K562 (cell line): Measurements from ENCODE around the gene ZNF426. TPM values are rescaled to one million over a fixed set of nuclear protein-coding genes. Genes with fewer than 3 reads are reported as not detected.

ENCODE experiments used
- ATAC-seq: fragments of 200-7000 bp; cut with Tn5 transposase; 3 replicates; pipeline ENCODE4 v1.9.1; 2020; ENCODE audit warnings: moderate library complexity
- BruUV-seq: library from RNA; stranded (reverse); fragments of 400-500 nt; replicated peaks from 2 replicates; lab custom pipeline; 2021; lab: Mats Ljungman, UMichigan
- CTCF ChIA-PET: fragments of 300-600 bp; formaldehyde crosslinking; extraction: SDS; loops from one replicate; lab custom pipeline; 2021; ENCODE audit warnings: low intra/inter-chr PET ratio; lab: Yijun Ruan, JAX
- POLR2A ChIA-PET: fragments of 300-600, 350-650 bp; sonication (Branson Sonifier 250); formaldehyde crosslinking; extraction: SDS; loops from one replicate; lab custom pipeline; 2021; ENCODE audit warnings: antibody characterized with exemption, inconsistent platforms; lab: Yijun Ruan, JAX
- DNase-seq, 4 experiments: peaks; one replicate each; pipeline versions ENCODE4 v3.0.0 to v3.0.0-alpha.2; 2011 to 2018; ENCODE audit warnings: low spot score in 3 of 4, mixed read lengths in 3 of 4; ENCODE audit errors: extremely low read depth in 1 of 4
- FAIRE-seq: peaks from 2 replicates; lab custom pipeline; 2011; peaks lifted over from hg19 to GRCh38; lab: Jason Lieb, UNC
- H2AFZ ChIP-seq: 2 replicates; pipeline ENCODE4 v1.6.0; 2011; ENCODE audit warnings: low read depth, low read length, control low read depth, inconsistent platforms
- H3K27ac ChIP-seq: fragments of 200-600 bp; 3 replicates; pipeline ENCODE4 v1.8.0; 2011; ENCODE audit warnings: low read depth, mild to moderate bottlenecking, control low read depth, inconsistent platforms, low read length, moderate library complexity, mixed read lengths; ENCODE audit errors: extremely low read depth
- H3K27me3 ChIP-seq, 2 experiments: fragments of 300-600 bp in 1 of 2; 2 replicates in 1 of 2; 3 replicates in 1 of 2; pipeline versions ENCODE4 v1.6.0 to v1.8.0; 2011; ENCODE audit warnings: inconsistent platforms in 2 of 2, low read length in 2 of 2, mild to moderate bottlenecking in 1 of 2, mixed read lengths in 1 of 2, moderate library complexity in 1 of 2; ENCODE audit not compliant: control insufficient read depth in 2 of 2, insufficient read depth in 2 of 2
- H3K36me3 ChIP-seq: fragments of 300-600 bp; 3 replicates; pipeline ENCODE4 v1.8.0; 2011; ENCODE audit warnings: mild to moderate bottlenecking, low read length, inconsistent platforms; ENCODE audit not compliant: control insufficient read depth, insufficient read depth
- H3K4me1 ChIP-seq, 2 experiments: fragments of 200-600 bp in 1 of 2; replicated peaks in 1 of 2; 2 replicates in 1 of 2; 3 replicates in 1 of 2; pipeline versions ENCODE4 v1.5.1 to v1.8.0; 2011; ENCODE audit warnings: inconsistent platforms in 2 of 2, low read length in 2 of 2, mild to moderate bottlenecking in 1 of 2, mixed read lengths in 1 of 2, moderate library complexity in 1 of 2; ENCODE audit not compliant: control insufficient read depth in 2 of 2, insufficient read depth in 2 of 2
- H3K4me2 ChIP-seq: 2 replicates; pipeline ENCODE4 v1.6.1; 2011; ENCODE audit warnings: low read length, control low read depth, inconsistent platforms, mixed read lengths; ENCODE audit not compliant: insufficient read depth
- H3K4me3 ChIP-seq: fragments of 200-600 bp; sonication (generic), shearing (Covaris generic); 2 replicates; pipeline ENCODE4 v1.5.1; 2016; ENCODE audit warnings: control low read depth, inconsistent platforms
- H3K79me2 ChIP-seq: fragments of 200-600 bp; 3 replicates; pipeline ENCODE4 v1.8.0; 2011; ENCODE audit warnings: low read length, inconsistent platforms; ENCODE audit not compliant: control insufficient read depth, insufficient read depth
- H3K9ac ChIP-seq, 2 experiments: 2 replicates each; pipeline versions ENCODE4 v1.6.0 to v1.6.1; 2011; ENCODE audit warnings: low read depth in 2 of 2, low read length in 2 of 2, control low read depth in 1 of 2, inconsistent platforms in 1 of 2, mild to moderate bottlenecking in 1 of 2, mixed read lengths in 1 of 2; ENCODE audit not compliant: insufficient read depth in 1 of 2
- H3K9me1 ChIP-seq: one replicate; pipeline ENCODE4 v1.6.0; 2011; ENCODE audit warnings: inconsistent platforms, mild to moderate bottlenecking, low read length, moderate library complexity; ENCODE audit not compliant: control insufficient read depth, insufficient read depth
- H3K9me3 ChIP-seq: replicated peaks from 2 replicates; pipeline ENCODE4 v1.5.1; 2011; ENCODE audit warnings: low read depth, low read length, inconsistent platforms; ENCODE audit not compliant: control insufficient read depth, insufficient read depth
- H4K20me1 ChIP-seq: replicated peaks from 2 replicates; pipeline ENCODE4 v1.6.1; 2011; ENCODE audit warnings: low read length, inconsistent platforms, mixed read lengths; ENCODE audit not compliant: control insufficient read depth, insufficient read depth
- CBX3 ChIP-seq, 2 experiments: IDR thresholded peaks; 1 replicate in 1 of 2; 2 replicates in 1 of 2; pipeline ENCODE4 v1.6.1; 2012; ENCODE audit warnings: inconsistent platforms in 2 of 2, low read length in 2 of 2, borderline replicate concordance in 1 of 2, control low read depth in 1 of 2
- CBX5 ChIP-seq: IDR thresholded peaks from 2 replicates; pipeline ENCODE4 v1.6.1; 2014; ENCODE audit warnings: low read depth, borderline replicate concordance
- CTCFL ChIP-seq: IDR thresholded peaks from 2 replicates; pipeline ENCODE4 v1.6.1; 2011; ENCODE audit warnings: borderline replicate concordance, low read depth, mild to moderate bottlenecking, moderate library complexity, low read length; ENCODE audit not compliant: insufficient read depth, poor library complexity, severe bottlenecking
- GTF2B ChIP-seq: IDR thresholded peaks from 2 replicates; pipeline ENCODE4 v1.6.1; 2011; ENCODE audit not compliant: insufficient read length; ENCODE audit errors: extremely low read depth
- PHB2 ChIP-seq: fragments of 450-650 bp; IDR thresholded peaks from 2 replicates; pipeline ENCODE4 v1.6.1; 2017; ENCODE audit warnings: low read depth
- RHOXF2B ChIP-seq: fragments of 250-450 bp; sonication (Bioruptor Pico); conservative IDR thresholded peaks from 2 replicates; pipeline ENCODE4 v1.5.1; 2021
- TRIM28 ChIP-seq: fragments of 450-650 bp; IDR thresholded peaks from 2 replicates; pipeline ENCODE4 v1.6.1; 2017
- ZNF280A ChIP-seq: fragments of 450-650 bp; IDR thresholded peaks from 2 replicates; pipeline ENCODE4 v1.6.1; 2018; ENCODE audit warnings: mild to moderate bottlenecking, low read depth; ENCODE audit not compliant: partially characterized antibody
- ZNF347 ChIP-seq: fragments of 450-650 bp; formaldehyde crosslinking; IDR thresholded peaks from 2 replicates; pipeline ENCODE4 v1.4.0; 2020; ENCODE audit warnings: low read depth, mild to moderate bottlenecking, moderate library complexity
- ZNF561 ChIP-seq: fragments of 450-650 bp; formaldehyde crosslinking; conservative IDR thresholded peaks from 2 replicates; pipeline ENCODE4 v1.4.0; 2020; ENCODE audit warnings: mild to moderate bottlenecking, moderate library complexity
- ZNF592 ChIP-seq: fragments of 450-650 bp; IDR thresholded peaks from 2 replicates; pipeline ENCODE4 v1.6.1; 2017; ENCODE audit warnings: antibody characterized with exemption, mild to moderate bottlenecking
- WGBS: fragments of 100-300 bp; shearing (Covaris generic); methylation state at CpG from one replicate; pipeline ENCODE4 v1.1.6; 2016; ENCODE audit warnings: low coverage, mixed read lengths; ENCODE audit not compliant: insufficient coverage; ENCODE audit errors: missing lambda C conversion rate; 5-methylcytosine and 5-hydroxymethylcytosine counted together
- in situ Hi-C: fragments of 300-500 bp; cut with MboI; formaldehyde crosslinking; loops from 4 replicates; pipeline ENCODE4 v1.15.0; 2018; ENCODE audit warnings: inconsistent platforms, mixed read lengths
- intact Hi-C: fragments of 100-400 bp; cut with micrococcal nuclease; formaldehyde crosslinking; loops from 2 replicates; pipeline ENCODE4 v1.14.2; 2022
- polyA plus RNA-seq, 8 experiments: library from polyadenylated mRNA; depleted of rRNA in 4 of 8; stranded (reverse) in 5 of 8; unstranded in 3 of 8; fragments of >200 nt; fragmentation: Nextera tagmentation in 2 of 8; fragmentation: Illumina TruSeq in 1 of 8; extraction: Ambion mirVana in 2 of 8; extraction: Trizol in 1 of 8; gene quantifications; 2 replicates each; pipeline versions ENCODE4 v1.2.1 to v1.2.3, GENCODE V29; 2011 to 2014; ENCODE audit warnings: inconsistent platforms in 1 of 8, missing spikeins in 1 of 8
- total RNA-seq, 7 experiments: library from RNA; depleted of rRNA in 6 of 7; stranded (reverse); fragments of >200 nt in 6 of 7; fragmentation: Illumina TruSeq in 2 of 7; extraction: Trizol in 2 of 7; gene quantifications; 2 replicates each; pipeline versions ENCODE4 v1.2.1 to v1.2.3, GENCODE V29; 2011 to 2021; ENCODE audit warnings: low replicate concordance in 1 of 7

Gene ZNF426
- total and polyA plus RNA-seq, 9 of the 15 experiments (the other 6 are each of a cell fraction or from before 2014, with no cell fraction given) = 3.2 to 14.3 (median 6.9) TPM

GRCh38 chr19:9487016-9487415 lies 51.4 kb downstream of the ZNF426 start:
- H3K79me2 ChIP-seq = no peaks in the 10 kb centered on the region
- no peak overlapping the region for H3K9ac ChIP-seq
- DNase-seq (no peak), ATAC-seq (no peak), FAIRE-seq (no peak)
- peaks cover 2% of the 10 kb centered on the region; the same call in 1 of the 2 replicates for H3K9me3 ChIP-seq
- ChIA-PET POLR2A (no interaction called here), CTCF (no interaction called here)
- H4K20me1 ChIP-seq = no peaks in the 10 kb centered on the region
- H2AFZ ChIP-seq = no peak overlapping the region
- intact Hi-C loops = no loop called here
- no peaks in the 10 kb centered on the region for H3K36me3 ChIP-seq
- TF ChIP-seq CBX5 (peak; percentile 89; the same call in 1 of the 2 replicates), ZNF561 (CRISPR knock-in tag) (peak; percentile 79), CTCFL (no peak), PHB2 (no peak), RHOXF2B (no peak), GTF2B (no peak), ZNF592 (no peak), CBX3 (IDR thresholded peaks at IDR 0.05; ENCODE audit: borderline replicate concordance in 1 of 2, low read length in 2 of 2) (peak in 1 of 2 experiments; percentile 75; a peak in 1 of 3 replicates), TRIM28 (peak; percentile 83), ZNF280A (peak; percentile 91), ZNF347 (no peak)
- no peak overlapping the region for H3K4me2 ChIP-seq
- H3K9me1 ChIP-seq = peaks cover 2% of the 10 kb centered on the region
- BruUV-seq = no TSS peak
- H3K27ac ChIP-seq = no peak overlapping the region
- no peak overlapping the region for H3K4me3 ChIP-seq
- 0% methylated on average over 2 of the region's 2 CpGs for WGBS
- in situ Hi-C loops = no loop called here
- H3K4me1 ChIP-seq = no peaks in the 10 kb centered on the region
- no peaks in the 10 kb centered on the region for H3K27me3 ChIP-seq
